Fibroblast of peridontal ligament (primary cell): Measurements from ENCODE around the gene DIO3.
"Not testable (repeated sequence)": the region's sequence is repeated elsewhere in the genome, so short reads cannot be mapped to it uniquely, and the experiment has no call there.

Experiments
- DNase-seq: peaks from one replicate; pipeline ENCODE4 v3.0.0-alpha.2; 2010; ENCODE audit errors: extremely low read depth

Gene DIO3

DNA sequence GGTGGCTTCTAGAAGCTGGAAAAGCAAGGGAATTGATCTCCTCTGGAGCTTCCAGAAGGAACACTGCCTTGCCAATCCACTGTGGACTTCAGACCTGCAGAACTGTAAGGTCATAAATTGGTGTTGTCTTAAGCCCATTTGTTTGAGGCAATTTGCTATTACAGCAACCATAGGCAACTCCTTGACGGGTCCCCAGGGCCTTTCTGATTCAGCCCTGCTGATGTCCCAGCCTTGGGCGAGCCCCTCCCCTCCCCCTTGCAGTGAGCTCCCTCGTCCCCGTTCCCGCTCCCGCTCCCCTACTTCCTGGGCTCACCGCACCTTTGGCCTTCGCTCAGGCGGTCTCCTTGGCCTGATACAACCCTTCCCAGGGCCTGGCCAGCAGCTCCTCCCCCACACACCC, 18.9 kb upstream of the DIO3 start:
- no peak for DNase-seq

DNA sequence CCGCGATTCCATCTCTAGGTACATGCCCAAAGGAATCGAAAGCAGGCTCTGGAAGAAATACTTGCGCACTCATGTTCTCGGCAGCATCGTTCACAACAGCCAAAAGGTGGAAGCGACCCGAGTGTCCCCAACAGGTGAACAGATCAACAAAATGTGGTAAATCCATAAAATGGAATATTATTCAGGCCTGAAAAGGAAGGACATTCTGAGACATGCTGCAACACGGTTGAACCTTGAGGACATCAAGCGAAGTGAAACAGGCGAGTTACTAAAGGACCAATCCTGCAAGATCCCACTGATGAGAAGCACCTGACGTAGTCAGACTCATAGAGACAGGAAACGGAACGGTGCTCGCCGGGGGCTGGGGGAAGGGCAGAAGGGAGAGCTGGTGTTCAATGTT, 17.5 kb upstream of the DIO3 start:
- no peak for DNase-seq

DNA sequence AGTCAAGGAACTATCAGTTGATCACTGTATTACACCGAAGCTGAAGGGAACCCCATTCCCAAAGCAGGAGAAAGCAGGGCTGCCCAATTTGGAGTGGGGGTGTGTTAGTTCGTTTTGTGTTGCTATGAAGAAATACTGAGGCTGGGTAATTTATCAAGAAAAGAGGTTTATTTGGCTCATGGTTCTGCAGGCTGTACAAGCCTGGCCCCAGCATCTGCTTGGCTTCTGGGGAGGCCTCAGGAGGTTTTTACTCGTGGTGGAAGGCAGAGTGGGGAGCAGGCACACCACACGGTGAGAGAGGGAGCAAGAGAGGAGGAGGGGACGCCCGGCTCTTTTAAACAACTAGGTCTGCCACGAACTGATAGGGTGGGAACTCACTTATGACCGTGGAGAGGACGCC, 16.7 kb upstream of the DIO3 start:
- no peak for DNase-seq

DNA sequence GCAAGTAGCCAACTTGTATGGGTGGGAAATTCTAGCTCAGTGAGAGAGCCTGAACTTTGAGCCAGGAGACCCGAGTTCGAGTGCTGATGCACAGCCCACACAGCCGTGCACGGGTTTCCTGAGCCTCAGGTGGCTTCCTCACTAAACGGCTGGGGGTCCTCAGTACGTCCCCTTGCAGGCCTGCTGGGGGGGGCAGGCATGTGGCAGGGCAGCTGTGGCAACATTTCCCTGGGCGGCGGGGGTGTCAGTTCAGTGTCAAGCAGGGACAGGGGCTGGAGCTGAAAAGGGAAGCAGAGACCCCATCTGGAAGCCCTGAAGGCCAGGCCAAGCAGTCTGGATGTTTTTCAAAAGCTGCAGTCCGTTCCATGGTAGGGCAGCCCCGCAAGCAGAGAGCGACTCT, 14.6 kb upstream of the DIO3 start:
- DNase-seq = no peak

DNA sequence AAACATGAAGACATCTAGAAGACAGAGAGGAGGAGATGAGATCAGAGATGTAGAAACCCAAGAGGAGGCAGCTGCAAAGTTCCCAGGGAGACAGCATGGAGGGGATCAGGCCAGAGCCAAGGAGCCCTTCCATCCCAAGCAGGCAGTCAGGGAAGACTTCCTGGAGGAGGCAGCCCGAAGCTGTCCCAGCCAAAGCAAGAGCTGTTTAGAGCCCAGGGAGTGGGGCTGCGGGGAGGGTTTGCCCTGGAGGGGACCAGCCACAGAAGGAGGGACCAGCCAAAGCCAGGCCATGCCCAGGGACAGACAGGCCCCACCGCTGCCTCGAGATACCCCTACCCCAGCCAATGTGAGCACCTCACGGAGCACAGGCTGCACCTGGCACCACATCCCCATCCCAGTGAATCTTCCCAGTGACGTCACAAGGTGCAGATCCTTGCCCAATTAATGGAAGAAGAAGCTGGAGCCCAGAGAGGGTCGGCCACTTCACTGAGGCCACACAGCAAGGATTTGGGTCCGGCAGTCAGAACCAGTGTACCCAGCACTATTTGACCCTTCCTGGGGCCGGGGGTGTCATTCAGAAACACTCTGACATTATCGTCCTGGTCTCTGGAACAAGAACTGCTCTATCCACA, 14.1 kb upstream of the DIO3 start:
- no peak for DNase-seq

DNA sequence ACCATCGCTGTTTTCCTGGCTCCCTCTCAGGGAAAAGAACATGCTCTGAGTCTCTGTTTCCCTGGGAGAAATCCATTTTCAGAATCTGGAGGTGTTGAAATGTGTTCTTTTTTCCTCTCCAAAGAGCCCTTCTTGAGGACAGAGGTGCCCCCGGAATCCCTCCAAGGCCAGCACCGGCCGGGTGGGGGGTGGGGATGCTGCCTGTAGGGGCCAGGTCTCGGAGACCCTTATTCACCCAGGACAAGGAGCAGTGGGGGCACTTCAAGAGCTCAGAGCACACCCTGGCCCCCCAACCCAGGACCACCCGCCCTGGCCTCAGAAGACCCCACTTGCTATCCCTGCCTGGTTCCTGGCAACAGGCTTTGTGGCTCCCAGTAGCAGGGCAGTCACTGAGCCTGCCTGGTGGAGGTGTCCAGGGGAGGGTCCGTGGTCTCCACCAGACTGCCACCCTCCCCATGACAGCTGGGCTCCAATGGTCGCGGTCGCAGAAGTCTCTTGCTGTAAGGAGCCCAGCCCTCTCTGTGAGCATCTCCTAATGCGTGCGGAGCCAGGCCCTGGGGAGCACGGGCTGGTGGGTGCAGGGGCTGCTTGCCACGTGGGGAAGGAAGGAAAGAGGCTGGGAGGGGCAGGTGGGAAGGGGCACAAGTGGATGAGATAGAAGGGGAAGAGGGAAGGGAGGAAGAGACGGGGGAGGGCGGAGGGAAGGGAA, 13.2 kb upstream of the DIO3 start:
- no peak for DNase-seq

DNA sequence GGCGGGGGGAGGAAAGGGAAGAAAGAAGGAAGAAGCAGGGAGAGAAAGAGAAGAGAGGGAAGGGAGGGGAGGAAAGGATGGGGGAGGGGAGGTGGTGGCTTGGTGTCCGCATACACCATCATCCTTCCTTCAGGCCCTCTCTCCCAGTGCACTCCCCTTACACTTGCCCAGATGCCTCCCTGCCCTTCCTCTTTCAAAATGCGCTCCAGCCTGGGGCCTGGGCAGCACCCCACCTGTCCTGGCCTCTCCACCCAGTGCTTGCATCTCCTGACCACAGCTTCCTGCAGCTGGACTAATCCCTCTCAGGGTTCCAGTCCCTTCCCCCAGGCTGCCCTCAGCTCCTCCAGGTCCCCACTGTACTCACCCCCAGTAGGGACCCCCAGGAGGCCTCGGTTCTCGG, 12.6 kb upstream of the DIO3 start:
- DNase-seq = no peak

DNA sequence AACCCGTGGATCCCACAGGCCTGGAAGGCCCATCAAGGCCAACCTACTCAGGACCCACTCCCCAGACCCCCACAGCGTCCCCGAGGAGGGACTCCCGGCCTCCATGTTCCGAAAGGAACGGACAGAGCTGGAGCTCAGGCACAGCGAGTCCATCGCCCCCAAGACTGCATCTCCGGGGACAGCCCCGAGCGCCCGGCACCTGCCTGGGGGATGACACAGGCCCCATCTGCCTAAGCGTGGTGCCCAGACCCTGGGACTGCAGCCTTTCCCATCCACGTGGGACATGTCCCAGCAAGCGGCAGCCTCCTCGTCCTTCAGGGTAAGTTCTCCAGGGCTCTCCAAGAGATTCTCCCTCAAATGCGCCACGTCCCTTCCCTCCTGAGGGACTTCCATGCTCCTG, 12.1 kb upstream of the DIO3 start:
- DNase-seq = no peak

DNA sequence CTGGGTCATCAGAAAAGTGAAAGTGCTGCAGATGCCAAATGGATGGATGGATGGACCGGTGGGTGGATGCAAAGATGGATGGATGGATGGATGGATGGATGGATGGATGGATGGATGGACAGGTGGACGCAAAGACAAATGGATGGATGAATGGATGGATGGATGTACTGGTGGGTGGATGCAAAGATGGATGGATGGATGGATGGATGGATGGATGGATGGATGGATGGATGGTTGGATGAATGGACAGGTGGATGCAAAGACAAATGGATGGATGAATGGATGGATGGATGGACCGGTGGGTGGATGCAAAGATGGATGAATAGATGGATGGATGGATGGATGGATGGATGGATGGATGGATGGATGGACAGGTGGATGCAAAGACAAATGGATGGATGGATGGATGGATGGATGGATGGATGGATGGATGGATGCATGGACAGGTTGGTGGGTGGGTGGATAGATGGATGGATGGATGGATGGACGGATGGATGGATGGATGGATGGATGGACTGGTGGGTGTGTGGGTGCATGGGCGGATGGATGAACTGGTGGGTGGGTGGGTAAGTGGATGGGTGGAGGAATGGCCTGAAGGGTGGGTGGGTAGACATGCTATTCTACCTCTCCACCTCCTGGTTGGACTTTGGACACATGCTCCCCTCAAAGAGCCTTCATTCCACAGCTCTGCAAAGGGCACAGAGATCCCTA, 10.9 kb upstream of the DIO3 start:
- DNase-seq = not testable (repeated sequence)

DNA sequence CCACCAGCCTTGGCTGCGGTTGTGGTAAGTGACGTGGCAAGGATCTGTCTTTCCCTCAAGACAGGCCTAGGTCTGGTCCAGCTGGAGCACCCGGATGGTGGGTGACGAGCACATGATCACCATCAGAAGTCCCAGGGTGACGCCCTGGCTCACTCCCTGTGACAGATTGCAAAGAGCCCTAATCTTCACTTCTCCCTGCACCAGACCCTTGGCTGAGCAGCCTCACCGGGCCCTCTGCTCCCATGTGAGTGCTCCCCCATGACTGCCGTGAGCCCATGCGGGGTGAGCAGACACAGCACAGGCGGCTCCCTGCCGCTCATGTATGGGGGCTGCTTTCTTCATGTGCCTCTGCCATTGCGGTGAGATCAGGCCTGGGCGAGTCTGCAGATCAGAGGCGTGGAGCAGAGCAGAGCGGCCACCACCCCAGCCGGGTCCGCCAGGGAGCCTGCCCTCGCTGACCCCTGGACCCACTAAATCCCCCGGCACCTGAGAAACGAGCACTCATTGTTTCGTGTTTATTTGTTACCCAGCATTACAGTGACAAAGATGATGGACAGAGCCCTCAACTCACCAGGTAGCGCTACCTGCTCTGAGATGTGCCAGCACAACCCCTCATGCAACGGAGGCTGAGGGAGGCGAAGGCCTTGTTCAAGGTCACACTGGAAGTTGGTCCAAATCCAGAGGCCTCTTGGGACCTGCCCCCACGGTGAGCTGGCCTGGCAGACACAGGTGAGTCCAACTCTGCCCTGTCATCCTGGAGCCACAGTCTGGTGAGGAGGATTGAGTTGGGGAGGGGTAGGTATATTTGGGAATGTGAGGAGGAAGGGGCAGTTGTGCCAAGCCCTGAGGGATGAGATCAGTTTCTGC, 9.3 kb upstream of the DIO3 start:
- DNase-seq = no peak

DNA sequence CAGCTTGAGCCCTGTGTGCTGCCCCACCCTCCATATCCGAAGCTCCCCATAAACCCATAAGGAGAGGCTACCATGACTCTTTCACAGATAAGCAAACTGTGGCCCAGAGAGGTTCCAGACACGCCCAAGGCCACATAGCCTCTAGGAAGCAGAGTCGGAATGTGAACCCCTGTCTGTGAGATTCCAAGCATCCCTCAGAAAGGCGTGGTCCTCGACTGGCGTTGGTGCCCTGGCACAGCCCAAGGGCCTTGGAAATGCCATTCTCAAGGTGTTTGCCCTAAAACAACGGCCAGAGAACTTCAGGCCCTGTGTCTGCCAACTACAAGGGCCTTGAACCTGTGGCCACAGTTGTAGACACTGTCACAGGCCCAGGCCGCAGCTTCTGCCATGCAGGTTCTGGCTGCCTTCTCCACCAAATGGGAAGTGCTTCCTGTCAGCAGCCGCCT, 8.5 kb upstream of the DIO3 start:
- no peak for DNase-seq

DNA sequence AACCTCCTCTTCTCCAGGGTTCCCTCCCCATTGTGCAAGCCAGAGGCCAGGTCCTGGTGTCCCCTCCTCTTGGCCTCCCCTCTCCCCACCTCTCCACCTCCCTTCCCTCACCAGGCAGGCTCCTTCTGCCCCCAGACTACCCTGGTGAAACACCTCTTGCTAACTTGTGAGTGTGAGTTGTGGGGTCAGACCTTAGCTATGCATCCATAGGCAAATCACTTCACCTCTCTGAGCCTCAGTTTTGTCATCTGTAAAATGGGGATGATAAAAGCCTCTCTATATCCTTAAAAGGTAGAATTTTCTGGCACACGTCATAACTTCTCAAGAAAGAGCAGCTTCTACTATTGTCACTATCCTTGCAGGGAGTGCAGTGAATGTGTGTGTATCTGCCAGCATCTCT, 7.9 kb upstream of the DIO3 start:
- DNase-seq = no peak

DNA sequence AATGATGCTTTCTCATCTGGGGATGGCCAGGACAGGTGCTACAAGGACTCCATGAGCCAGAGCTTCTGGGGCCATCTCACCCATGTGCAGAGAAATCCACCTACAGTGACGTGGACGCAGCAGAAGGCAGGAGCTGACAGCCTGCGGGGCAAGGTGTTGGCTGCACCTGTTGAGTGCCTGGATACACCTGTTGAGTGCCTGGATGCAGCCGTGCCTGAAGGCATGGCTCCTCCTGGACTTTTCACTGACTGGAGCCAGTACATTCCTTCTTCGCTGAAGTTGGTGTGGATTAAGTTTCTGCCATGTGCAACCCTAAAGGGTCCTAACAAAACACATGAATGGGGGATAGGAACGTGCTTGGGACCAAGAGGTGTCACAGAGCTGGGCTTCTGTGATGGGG, 7.4 kb upstream of the DIO3 start:
- no peak for DNase-seq

DNA sequence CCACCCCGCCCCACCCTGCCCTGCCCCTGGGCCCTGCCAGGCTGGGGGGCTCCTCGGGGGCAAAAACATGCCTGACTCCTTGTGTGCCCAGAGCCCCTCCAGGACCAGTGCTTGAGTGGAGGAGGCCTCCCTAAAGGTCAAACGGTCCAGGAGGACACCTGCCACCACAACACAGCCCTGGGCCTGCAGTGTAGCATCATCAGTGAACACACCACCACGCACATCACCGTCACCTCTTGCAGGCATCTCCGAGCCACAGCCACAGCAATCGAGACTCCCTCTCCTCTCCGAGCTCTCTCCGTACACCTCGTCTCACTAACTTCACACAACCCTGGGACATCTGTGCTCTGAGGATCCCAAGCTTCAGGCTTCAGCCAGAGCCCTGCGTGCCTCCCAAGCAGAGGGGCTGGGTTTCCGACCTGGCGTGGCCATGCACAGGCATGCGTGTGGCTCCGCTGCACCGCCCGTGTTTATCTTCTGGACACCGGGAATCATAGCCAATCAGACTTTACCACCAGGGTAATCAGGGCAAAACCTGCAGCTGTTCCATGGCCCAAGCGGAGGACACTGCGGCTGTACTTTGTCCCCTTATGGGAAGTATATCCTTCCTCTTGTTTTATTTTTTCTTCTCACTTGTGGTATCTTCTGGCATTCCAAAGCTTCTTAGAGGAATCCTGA, 6.2 kb upstream of the DIO3 start:
- peak; percentile 45 for DNase-seq

DNA sequence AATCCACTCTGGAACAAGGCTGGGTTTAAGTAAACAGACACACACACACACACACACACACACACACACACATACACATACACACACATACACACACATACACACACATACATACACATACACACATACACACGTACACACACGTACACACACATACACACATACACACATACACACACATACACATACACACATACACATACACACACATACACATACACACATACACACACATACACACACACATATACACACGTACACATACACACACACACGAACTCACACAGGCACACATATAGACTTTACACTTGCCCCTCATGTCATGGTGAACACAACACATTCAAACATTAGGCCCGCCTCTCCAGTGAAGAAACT, 5.6 kb upstream of the DIO3 start:
- not testable (repeated sequence) for DNase-seq

DNA sequence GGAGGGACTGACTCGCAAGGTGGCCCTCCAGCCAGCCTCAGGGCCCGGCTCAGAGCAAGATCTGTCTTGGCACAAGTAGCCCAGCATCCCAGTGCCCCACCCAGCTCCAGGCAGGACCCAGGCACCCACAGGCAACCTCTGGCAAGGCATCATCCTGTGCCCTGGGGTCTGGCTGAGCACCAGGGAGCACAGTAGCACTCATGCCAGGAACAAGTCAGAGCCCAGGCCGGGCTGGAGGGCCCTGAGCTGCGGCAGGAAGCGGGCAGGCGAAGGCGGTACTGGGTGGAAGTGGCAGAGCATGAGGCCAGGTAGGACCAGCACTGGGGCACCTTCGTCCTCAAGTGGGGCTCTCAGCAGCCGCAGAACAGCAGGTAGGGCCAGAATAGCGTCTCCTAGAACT, 5.2 kb upstream of the DIO3 start:
- no peak for DNase-seq

DNA sequence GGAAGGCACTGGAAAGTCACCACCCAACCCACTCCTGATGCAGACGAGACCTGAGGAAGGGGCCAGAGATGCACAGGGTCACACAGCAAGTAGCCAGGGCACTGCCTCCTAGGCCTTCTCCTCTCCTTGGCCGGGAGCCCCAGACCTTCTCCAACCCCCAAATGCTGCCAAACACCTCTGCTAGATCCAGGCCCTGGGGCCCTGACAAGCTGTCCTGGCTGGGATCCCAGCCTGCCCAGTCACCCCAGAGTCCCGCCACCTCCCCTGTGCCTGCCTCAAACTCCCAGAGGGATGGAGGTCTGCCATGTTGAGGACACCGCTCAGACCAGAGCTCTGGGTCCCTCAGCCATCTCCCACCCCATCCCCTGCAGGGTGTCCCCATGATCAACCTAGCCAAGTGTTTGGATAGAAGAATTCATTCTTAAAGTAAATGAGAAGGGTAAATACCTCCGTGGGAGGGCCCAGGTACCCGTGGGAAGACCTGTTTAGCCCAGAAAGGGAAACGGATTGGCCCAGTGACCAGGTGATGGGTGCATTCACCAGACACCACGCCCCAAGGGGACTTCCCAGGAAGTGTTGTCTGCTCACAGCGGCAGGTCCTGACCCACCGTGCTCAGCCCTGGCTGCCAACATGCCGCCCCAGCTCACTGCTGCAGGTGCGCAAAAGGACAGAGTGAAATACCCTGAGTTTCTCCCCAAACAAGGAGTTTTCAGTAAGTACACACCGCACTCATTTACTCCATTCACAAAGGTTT, 4.6 kb upstream of the DIO3 start:
- DNase-seq = no peak

DNA sequence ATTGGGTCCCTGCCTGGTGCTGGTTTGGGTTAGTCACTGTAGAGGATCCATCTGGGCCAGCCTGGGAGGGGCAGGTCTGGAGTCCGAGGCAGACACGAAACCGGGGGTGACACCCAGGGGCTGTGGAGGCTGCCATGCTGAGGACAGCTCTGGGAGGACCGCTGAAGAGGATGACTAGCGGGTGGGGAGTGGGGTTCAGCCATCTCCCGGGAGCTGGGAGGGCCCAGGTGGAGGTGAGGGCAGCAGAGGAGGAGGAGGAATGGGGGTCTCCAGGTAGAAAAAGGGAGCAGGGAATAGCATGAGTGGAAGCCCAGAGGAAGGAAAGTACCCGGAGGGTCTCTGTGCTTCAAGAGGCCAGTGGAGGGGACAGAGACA, 4.0 kb upstream of the DIO3 start:
- no peak for DNase-seq

DNA sequence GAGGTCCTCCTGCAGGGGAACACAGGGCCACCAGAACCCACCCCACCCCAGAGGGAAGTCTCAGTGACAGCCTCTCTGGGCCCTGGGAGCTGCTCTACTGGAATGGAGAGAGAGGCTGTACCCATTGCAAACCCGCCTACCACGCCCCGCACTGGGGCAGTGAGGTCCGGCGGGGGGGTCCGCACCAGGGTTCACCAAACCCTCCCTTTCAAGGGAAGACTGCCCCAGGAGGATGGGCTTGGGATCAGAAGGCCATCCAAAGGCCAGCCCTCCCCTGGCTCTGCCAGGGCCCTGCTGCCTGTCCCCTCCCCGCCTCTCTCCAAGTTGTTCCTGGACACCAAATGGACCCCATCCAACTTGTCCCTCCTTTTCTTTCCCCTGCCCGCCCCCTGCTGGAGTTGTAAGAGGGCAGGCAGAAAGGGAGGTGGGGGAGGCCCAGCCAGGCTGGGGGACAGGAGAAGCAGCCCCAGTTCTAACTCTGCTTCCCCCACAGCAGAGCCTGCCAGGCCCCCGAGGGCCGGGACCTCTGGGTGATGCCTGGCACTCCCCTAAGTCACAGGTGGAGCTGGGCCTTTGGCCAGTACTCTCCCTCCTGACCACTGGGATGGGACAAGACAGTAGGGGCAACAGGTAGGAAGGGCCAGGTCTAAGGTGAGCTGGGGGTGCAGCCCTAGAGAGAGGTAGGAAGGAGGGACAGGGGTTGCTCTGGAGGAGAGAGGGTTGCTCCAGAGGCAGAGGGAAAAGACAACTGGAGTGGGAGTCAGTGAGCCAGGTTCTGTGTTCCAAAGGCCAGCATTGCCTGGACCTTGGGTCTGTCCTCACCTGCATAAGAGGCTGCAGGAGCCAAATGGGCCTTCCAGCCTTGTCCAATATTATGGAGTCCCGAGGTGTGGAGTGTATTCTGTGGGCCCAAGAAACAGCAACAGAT, 3.2 kb upstream of the DIO3 start:
- DNase-seq = peak; percentile 25

DNA sequence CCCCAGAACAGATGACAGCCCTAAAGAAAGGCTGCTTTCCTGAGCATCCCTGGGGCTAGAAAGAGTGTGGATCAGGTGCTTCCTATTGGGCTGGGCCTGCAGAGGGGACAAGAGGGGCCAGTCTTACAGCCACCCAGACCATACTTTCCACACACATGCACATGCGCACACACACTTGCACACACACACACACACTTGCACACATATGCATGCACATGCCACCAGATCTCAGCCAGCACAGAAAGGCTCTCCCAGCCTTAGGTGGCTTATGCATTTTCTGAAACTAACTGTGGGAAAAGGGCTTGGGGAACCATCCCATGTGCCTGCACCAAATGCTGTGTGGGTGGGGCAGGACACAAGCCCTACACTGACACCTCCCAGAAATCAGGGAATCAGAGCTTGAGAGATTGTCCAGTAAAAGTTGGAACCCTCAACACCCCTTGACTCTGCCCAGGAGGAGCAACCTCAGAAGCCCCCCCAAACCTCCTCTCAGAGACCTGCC, 2.5 kb upstream of the DIO3 start:
- DNase-seq = no peak
